Uterus (tissue), 2 donors: ENCODE data around the gene TMEM72.

ENCODE experiments used
- POLR2A ChIP-seq, 2 donors: fragments of 450-650 bp; IDR thresholded peaks; one replicate each; pipeline ENCODE4 v1.6.1; 2016; ENCODE audit warnings: antibody characterized with exemption in 2 of 2, mild to moderate bottlenecking in 1 of 2, moderate library complexity in 1 of 2
- TF ChIP-seq, protein P1 (sequence below), 4 experiments: fragments of 200-600 bp in 2 of 4; fragments of 450-650 bp in 2 of 4; sonication (generic) in 2 of 4; IDR thresholded peaks; one replicate each; pipeline ENCODE4 v1.5.1; 2016 to 2019; ENCODE audit warnings: antibody characterized with exemption in 4 of 4, mild to moderate bottlenecking in 2 of 4, moderate library complexity in 1 of 4

DNA sequence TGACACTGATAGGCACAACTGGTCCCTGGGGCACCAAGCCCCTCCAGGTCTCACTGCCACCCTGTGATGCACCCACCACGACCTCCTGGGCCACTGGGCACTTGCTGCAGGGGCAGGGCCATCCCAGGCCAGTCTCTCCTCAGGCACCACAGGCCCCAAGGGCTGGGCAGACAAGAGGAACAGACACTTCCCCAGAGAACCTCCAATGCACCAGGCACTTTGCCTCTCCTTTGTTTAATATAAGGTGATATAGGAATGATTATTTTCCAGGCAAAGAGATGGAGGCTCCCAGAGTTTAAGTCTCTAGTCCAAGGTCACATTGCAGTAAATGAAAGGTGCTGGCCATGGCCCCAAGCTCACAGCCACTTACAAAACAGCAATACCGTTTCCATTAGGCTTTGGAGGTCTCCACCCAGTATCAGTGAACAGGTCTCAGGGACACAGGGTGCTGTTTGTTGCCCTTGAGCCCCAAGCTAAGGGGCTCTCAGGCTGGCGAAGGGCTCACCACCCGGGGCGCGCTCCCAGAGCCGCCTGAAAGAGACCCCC is 63.0 kb downstream of the TMEM72 start:
- TF ChIP-seq, protein P1, sequence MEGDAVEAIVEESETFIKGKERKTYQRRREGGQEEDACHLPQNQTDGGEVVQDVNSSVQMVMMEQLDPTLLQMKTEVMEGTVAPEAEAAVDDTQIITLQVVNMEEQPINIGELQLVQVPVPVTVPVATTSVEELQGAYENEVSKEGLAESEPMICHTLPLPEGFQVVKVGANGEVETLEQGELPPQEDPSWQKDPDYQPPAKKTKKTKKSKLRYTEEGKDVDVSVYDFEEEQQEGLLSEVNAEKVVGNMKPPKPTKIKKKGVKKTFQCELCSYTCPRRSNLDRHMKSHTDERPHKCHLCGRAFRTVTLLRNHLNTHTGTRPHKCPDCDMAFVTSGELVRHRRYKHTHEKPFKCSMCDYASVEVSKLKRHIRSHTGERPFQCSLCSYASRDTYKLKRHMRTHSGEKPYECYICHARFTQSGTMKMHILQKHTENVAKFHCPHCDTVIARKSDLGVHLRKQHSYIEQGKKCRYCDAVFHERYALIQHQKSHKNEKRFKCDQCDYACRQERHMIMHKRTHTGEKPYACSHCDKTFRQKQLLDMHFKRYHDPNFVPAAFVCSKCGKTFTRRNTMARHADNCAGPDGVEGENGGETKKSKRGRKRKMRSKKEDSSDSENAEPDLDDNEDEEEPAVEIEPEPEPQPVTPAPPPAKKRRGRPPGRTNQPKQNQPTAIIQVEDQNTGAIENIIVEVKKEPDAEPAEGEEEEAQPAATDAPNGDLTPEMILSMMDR (IDR thresholded peaks at IDR 0.05): no peak
- TF ChIP-seq POLR2A (IDR thresholded peaks at IDR 0.05): no peak
